Measurements from ENCODE around the gene CCNH. TPM values are rescaled to one million over a fixed set of nuclear protein-coding genes. Genes with fewer than 3 reads are reported as not detected.

CCNH gene
- total RNA-seq, 2 experiments from 2014 or later, result 68.7 to 76.1 TPM

DNA sequence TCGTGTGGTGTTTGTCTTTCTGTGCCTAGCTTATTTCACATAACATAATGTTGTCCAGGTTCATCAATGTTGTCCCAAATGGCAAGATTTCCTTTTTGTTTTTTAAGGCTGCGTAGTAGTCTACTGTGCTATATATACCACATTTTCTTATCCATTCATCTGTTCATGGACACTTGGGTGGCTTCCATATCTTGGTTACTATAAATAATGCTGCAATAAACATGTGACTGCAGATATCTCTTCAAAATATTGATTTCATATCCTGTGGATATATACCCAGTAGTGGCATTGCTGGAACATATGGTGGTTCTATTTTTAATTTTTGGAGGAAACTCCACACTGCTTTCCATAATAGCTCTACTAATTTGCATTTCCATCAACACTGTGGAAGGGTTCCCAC is 25.5 kb upstream of the CCNH start:
- no peaks in the 10 kb centered on the region for H3K36me3 Mint-ChIP-seq (ENCODE audit: low read depth)
- no peaks in the 10 kb centered on the region for H3K4me1 Mint-ChIP-seq (ENCODE audit: low read depth)
- ChIA-PET CTCF (no interaction called here), POLR2A (no interaction called here)
- no peak for DNase-seq
- H3K27ac Mint-ChIP-seq, result no peak overlapping the region
- H3K4me3 Mint-ChIP-seq, result no peak overlapping the region
- H3K9me3 Mint-ChIP-seq, result no peaks in the 10 kb centered on the region
- TF ChIP-seq, protein P1, sequence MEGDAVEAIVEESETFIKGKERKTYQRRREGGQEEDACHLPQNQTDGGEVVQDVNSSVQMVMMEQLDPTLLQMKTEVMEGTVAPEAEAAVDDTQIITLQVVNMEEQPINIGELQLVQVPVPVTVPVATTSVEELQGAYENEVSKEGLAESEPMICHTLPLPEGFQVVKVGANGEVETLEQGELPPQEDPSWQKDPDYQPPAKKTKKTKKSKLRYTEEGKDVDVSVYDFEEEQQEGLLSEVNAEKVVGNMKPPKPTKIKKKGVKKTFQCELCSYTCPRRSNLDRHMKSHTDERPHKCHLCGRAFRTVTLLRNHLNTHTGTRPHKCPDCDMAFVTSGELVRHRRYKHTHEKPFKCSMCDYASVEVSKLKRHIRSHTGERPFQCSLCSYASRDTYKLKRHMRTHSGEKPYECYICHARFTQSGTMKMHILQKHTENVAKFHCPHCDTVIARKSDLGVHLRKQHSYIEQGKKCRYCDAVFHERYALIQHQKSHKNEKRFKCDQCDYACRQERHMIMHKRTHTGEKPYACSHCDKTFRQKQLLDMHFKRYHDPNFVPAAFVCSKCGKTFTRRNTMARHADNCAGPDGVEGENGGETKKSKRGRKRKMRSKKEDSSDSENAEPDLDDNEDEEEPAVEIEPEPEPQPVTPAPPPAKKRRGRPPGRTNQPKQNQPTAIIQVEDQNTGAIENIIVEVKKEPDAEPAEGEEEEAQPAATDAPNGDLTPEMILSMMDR (IDR thresholded peaks at IDR 0.05), result no peak
- intact Hi-C loops (cut with micrococcal nuclease), result no loop called here
- no peak for ATAC-seq
- peaks cover 3% of the 10 kb centered on the region for H3K27me3 Mint-ChIP-seq

DNA sequence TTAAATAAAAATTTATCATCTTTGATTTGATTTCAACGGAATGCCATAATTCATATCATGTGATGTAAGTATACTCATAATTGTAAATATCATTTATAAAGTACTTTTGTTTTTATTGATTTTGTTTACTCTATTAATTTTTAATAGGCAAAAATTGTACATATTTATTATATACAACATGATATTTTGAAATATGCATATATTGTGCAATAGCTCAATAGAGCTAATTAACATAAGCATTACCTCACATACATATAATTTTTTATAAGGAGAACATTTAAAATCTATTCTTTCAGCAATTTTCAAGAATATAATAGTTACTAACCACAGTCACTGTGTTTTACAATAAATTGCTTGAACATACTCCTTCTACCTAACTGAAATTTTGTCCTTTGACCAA is 25.0 kb upstream of the CCNH start:
- ChIA-PET CTCF (interaction anchor here (1.1 kb wide), 1 partner anchor 1253 kb away, joined by 3 read pairs; no protein-coding TSS in a partner anchor), POLR2A (no interaction called here)
- ATAC-seq (no peak), DNase-seq (no peak)
- intact Hi-C loops (cut with micrococcal nuclease), result no loop called here
- no peaks in the 10 kb centered on the region for H3K36me3 Mint-ChIP-seq (ENCODE audit: low read depth)
- no peak overlapping the region for H3K4me3 Mint-ChIP-seq
- peaks cover 3% of the 10 kb centered on the region for H3K27me3 Mint-ChIP-seq
- H3K9me3 Mint-ChIP-seq, result no peaks in the 10 kb centered on the region
- no peaks in the 10 kb centered on the region for H3K4me1 Mint-ChIP-seq (ENCODE audit: low read depth)
- TF ChIP-seq, protein P1 (IDR thresholded peaks at IDR 0.05), result no peak
- no peak overlapping the region for H3K27ac Mint-ChIP-seq

DNA sequence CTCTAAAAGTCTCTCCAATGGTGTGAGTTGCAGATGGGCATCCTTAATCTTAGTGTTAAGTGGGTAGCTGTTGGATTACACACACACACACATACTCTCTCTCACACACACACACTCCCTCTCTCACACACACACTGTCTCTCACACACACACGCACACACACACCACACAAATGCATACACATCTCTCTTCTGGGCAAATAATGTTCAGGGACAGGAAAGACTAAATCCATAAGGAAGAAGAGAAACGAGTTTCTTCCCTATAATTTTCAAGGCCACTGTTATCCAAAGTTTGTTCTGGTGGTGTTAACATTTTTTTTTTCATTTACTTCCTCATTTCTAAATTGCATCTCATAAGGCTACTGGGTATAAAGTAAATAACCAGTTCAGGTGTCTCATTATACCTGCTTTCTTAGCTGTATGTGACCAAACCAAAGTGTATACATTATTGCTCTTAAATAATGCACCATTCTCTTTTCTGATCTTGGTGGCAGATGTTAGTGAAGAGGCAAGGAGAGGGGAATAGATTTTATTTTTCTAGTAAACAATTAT is 22.5 kb upstream of the CCNH start:
- Mint-ChIP-seq H3K9me3 (no peaks in the 10 kb centered on the region), H3K4me1 (ENCODE audit: low read depth) (no peaks in the 10 kb centered on the region), H3K4me3 (no peak overlapping the region), H3K27me3 (peaks cover 8% of the 10 kb centered on the region), H3K36me3 (ENCODE audit: low read depth) (no peaks in the 10 kb centered on the region), H3K27ac (no peak overlapping the region)
- ChIA-PET CTCF (no interaction called here), POLR2A (no interaction called here)
- no peak for ATAC-seq
- intact Hi-C loops (cut with micrococcal nuclease), result no loop called here
- DNase-seq, result no peak
- TF ChIP-seq, protein P1 (IDR thresholded peaks at IDR 0.05), result no peak

DNA sequence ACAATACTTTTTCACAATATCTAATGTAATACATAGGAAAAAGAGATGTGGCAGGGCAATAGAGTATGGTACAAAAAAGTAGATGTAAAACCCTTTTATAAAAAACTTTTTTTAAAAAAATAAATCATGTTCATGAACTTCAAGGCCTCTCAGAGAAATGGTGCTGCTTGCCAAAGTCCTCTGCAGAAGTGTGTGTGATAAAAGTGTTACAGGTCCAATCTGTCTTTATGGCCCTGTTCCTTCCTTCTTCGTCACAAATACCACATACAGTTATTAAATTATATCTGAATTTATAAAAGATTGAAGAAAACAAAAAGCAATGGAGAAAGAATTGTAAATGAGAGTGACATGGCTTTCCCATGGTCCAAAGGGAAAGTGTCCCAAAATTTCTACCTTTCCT is 21.7 kb upstream of the CCNH start:
- Mint-ChIP-seq H3K27ac (no peak overlapping the region), H3K4me1 (ENCODE audit: low read depth) (no peaks in the 10 kb centered on the region), H3K27me3 (peaks cover 8% of the 10 kb centered on the region), H3K36me3 (ENCODE audit: low read depth) (no peaks in the 10 kb centered on the region), H3K4me3 (no peak overlapping the region), H3K9me3 (no peaks in the 10 kb centered on the region)
- DNase-seq (no peak), ATAC-seq (no peak)
- intact Hi-C loops (cut with micrococcal nuclease), result no loop called here
- TF ChIP-seq, protein P1 (IDR thresholded peaks at IDR 0.05), result no peak
- CTCF ChIA-PET, result no interaction called here
- POLR2A ChIA-PET, result no interaction called here

DNA sequence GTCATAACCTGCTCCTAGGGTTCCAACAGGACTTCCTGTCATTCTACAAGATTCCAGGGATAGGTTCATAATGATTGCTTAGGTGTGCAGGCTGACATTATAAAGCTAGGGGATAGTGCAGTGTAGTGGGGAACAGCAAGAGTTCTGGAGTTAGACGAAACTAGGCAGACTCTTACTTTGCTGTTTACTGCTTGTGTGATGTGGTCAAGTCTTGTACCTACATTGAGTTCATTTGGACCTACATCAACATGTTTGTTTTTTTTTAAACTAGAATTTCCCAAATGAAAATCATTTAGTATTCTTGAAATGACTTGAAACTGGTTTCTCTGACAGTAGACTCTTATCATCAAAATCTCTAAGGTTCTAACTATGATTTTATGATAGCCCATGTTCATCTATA is 21.2 kb upstream of the CCNH start:
- no peaks in the 10 kb centered on the region for H3K4me1 Mint-ChIP-seq (ENCODE audit: low read depth)
- DNase-seq (no peak), ATAC-seq (no peak)
- ChIA-PET CTCF (no interaction called here), POLR2A (no interaction called here)
- H3K4me3 Mint-ChIP-seq, result no peak overlapping the region
- TF ChIP-seq, protein P1 (IDR thresholded peaks at IDR 0.05), result no peak
- H3K9me3 Mint-ChIP-seq, result no peaks in the 10 kb centered on the region
- H3K36me3 Mint-ChIP-seq (ENCODE audit: low read depth), result no peaks in the 10 kb centered on the region
- intact Hi-C loops (cut with micrococcal nuclease), result no loop called here
- H3K27me3 Mint-ChIP-seq, result peaks cover 8% of the 10 kb centered on the region
- H3K27ac Mint-ChIP-seq, result no peak overlapping the region
